GM18867 (cell line): ENCODE results near the gene ZFHX2.
A peak's percentile ranks its signal among the peaks of the same experiment; 100 is the strongest.
"Not testable (repeated sequence)": the region's sequence is repeated elsewhere in the genome, so short reads cannot be mapped to it uniquely, and the experiment has no call there.

ENCODE experiments used
- ATAC-seq: cut with Tn5 transposase; IDR thresholded peaks from one replicate; pipeline ENCODE4 v1.9.1; 2021; ENCODE audit warnings: mild to moderate bottlenecking, moderate library complexity; ENCODE audit not compliant: unreplicated experiment

Gene ZFHX2

GRCh38 chr14:23551266-23552028 lies at the start of gene ZFHX2:
TSS of gene ZFHX2 (minus strand) at chr14:23551765. CDS start at chr14:23535325, 16,440 bp downstream.
- ATAC-seq = peak; percentile 52

GRCh38 chr14:23600806-23601205 lies 49.2 kb upstream of the ZFHX2 start:
- no peak for ATAC-seq

- ATAC-seq = no peak
Observed at GRCh38 chr14:23600322-23600707, 48.8 kb upstream of the ZFHX2 start.

GRCh38 chr14:23594191-23594590 lies 42.6 kb upstream of the ZFHX2 start:
- ATAC-seq = not testable (repeated sequence)

GRCh38 chr14:23590198-23590597 lies 38.6 kb upstream of the ZFHX2 start:
- no peak for ATAC-seq

- ATAC-seq = no peak
Observed at GRCh38 chr14:23589606-23590005, 38.0 kb upstream of the ZFHX2 start.

- peak; percentile 96 for ATAC-seq
Observed at GRCh38 chr14:23588884-23589598, 37.5 kb upstream of the ZFHX2 start.

- not testable (repeated sequence) for ATAC-seq
Observed at GRCh38 chr14:23584527-23585203, 33.1 kb upstream of the ZFHX2 start.

- ATAC-seq = not testable (repeated sequence)
Observed at GRCh38 chr14:23583761-23584526, 32.4 kb upstream of the ZFHX2 start.

GRCh38 chr14:23582906-23583760 lies 31.6 kb upstream of the ZFHX2 start:
- no peak for ATAC-seq

GRCh38 chr14:23580948-23581281 lies 29.4 kb upstream of the ZFHX2 start:
- no peak for ATAC-seq

- no peak for ATAC-seq
Observed at GRCh38 chr14:23580152-23580926, 28.8 kb upstream of the ZFHX2 start.

- no peak for ATAC-seq
Observed at GRCh38 chr14:23579739-23580138, 28.2 kb upstream of the ZFHX2 start.

GRCh38 chr14:23579311-23579630 lies 27.7 kb upstream of the ZFHX2 start:
- ATAC-seq = no peak

- ATAC-seq = no peak
Observed at GRCh38 chr14:23578560-23579310, 27.2 kb upstream of the ZFHX2 start, which contains the start of gene JPH4. TSS of gene JPH4 (minus strand) at chr14:23578790. CDS start at chr14:23577453, 1,337 bp downstream.

GRCh38 chr14:23577710-23578392 lies 26.3 kb upstream of the ZFHX2 start:
- ATAC-seq = no peak

- ATAC-seq = no peak
Observed at GRCh38 chr14:23577004-23577681, 25.6 kb upstream of the ZFHX2 start.
